Adrenal gland (tissue), 12 donors: ENCODE results near the gene TNFRSF19. TPM values are rescaled to one million over a fixed set of nuclear protein-coding genes. Genes with fewer than 3 reads are reported as not detected.

ENCODE experiments used
- DNase-seq, 7 donors: peaks; one replicate each; pipeline ENCODE4 v3.0.0-alpha.2; 2019 to 2020
- H3K27ac ChIP-seq, 5 donors: fragments of 200-600 bp; sonication (generic) in 4 of 5; 1 replicate in 3 of 5; 2 replicates in 2 of 5; pipeline versions ENCODE4 v1.5.1 to v1.8.0; 2016 to 2020; ENCODE audit warnings: mild to moderate bottlenecking in 1 of 5
- H3K27me3 ChIP-seq: fragments of 200-600 bp; 2 replicates; pipeline ENCODE4 v1.8.0; 2021
- H3K36me3 ChIP-seq, 2 donors: fragments of 200-600 bp; replicated peaks in 1 of 2; 1 replicate in 1 of 2; 2 replicates in 1 of 2; pipeline versions ENCODE4 v1.5.1 to v1.8.0; 2018 to 2022
- H3K4me1 ChIP-seq, 2 donors: fragments of 200-600 bp; replicated peaks in 1 of 2; 1 replicate in 1 of 2; 2 replicates in 1 of 2; pipeline versions ENCODE4 v1.5.1 to v1.8.0; 2018 to 2021
- H3K4me3 ChIP-seq, 4 donors: fragments of 200-600 bp; sonication (generic) in 3 of 4; one replicate each; pipeline ENCODE4 v1.5.1; 2016 to 2018
- H3K9me3 ChIP-seq, 3 donors: fragments of 200-600 bp; sonication (generic) in 1 of 3; replicated peaks in 1 of 3; 1 replicate in 2 of 3; 2 replicates in 1 of 3; pipeline versions ENCODE4 v1.5.1 to v1.8.0; 2016 to 2021
- POLR2A ChIP-seq, 2 donors: fragments of 450-650 bp; IDR thresholded peaks; one replicate each; pipeline ENCODE4 v1.6.1; 2017; ENCODE audit warnings: antibody characterized with exemption in 2 of 2, mild to moderate bottlenecking in 2 of 2, moderate library complexity in 1 of 2
- whole genome bisulfite sequencing, 4 donors: extraction: QIAGEN DNeasy Blood & Tissue Kit in 2 of 4; methylation state at CpG; one replicate each; pipeline versions ENCODE4 v1.1.5 to v1.1.7; 2013 to 2017; 5-methylcytosine and 5-hydroxymethylcytosine counted together
- intact Hi-C, 2 donors: fragments of 100-400 bp; cut with DNase I; formaldehyde crosslinking; loops; one replicate each; pipeline versions ENCODE4 v1.14.1 to v1.15.0; 2022 to 2023
- polyA plus RNA-seq, 3 donors: library from polyadenylated mRNA; stranded (reverse); fragments of 200-250 nt in 2 of 3; fragments of 350-450 nt in 1 of 3; fragmentation: Illumina TruSeq in 1 of 3; extraction: RNeasy Lipid Tissue Mini Kit (QIAGEN cat#74804) in 1 of 3; gene quantifications; one replicate each; pipeline ENCODE4 v1.2.3, GENCODE V29; 2013 to 2014
- total RNA-seq, 9 donors: library from RNA; depleted of rRNA in 4 of 9; stranded (reverse); fragments of >200 nt in 4 of 9; fragments of 120-200 nt in 1 of 9; fragmentation: NEBNext Ultra II Directional in 1 of 9; extraction: Animal tissue kit (Norgen Biotek cat#: 25700) in 1 of 9; gene quantifications; one replicate each; pipeline versions ENCODE4 v1.1.0 to v1.2.4, GENCODE V29; 2013 to 2023
- TF ChIP-seq, protein P1 (sequence below), 6 experiments: fragments of 450-650 bp in 4 of 6; fragments of 200-600 bp in 2 of 6; sonication (generic) in 1 of 6; IDR thresholded peaks; 1 replicate in 5 of 6; 2 replicates in 1 of 6; pipeline versions ENCODE4 v1.5.1 to v1.8.0; 2016 to 2021; ENCODE audit warnings: antibody characterized with exemption in 6 of 6, mild to moderate bottlenecking in 2 of 6, moderate library complexity in 1 of 6
- donor health status: healthy with polysubstance abuse.
- donor health status: Bipolar disorder and iron deficiency.
- donor health status: DM: yes; HTN: yes; CAD: no.
- donor health status: DM: no; HTN: no; CAD: no.
- donor health status: DM: no; HTN: no; CAD: no.
- donor health status: DM: yes; HTN: yes; CAD: no.

Gene TNFRSF19
- total and polyA plus RNA-seq, 12 donors, result 0.88 to 6.7 (median 3.3) TPM

- no peaks in the 10 kb centered on the region for H3K4me1 ChIP-seq
- DNase-seq, result no peak
- H3K4me3 ChIP-seq, result no peak overlapping the region
- WGBS, 4 donors, result 90 to 99% (median 95%) methylated on average over 3 of the region's 3 CpGs
- TF ChIP-seq, protein P1, sequence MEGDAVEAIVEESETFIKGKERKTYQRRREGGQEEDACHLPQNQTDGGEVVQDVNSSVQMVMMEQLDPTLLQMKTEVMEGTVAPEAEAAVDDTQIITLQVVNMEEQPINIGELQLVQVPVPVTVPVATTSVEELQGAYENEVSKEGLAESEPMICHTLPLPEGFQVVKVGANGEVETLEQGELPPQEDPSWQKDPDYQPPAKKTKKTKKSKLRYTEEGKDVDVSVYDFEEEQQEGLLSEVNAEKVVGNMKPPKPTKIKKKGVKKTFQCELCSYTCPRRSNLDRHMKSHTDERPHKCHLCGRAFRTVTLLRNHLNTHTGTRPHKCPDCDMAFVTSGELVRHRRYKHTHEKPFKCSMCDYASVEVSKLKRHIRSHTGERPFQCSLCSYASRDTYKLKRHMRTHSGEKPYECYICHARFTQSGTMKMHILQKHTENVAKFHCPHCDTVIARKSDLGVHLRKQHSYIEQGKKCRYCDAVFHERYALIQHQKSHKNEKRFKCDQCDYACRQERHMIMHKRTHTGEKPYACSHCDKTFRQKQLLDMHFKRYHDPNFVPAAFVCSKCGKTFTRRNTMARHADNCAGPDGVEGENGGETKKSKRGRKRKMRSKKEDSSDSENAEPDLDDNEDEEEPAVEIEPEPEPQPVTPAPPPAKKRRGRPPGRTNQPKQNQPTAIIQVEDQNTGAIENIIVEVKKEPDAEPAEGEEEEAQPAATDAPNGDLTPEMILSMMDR (IDR thresholded peaks at IDR 0.05), result peak in 1 of 6 experiments; percentile 10
- no peak for TF ChIP-seq POLR2A (IDR thresholded peaks at IDR 0.05)
- intact Hi-C loops, result no loop called here
- no peaks in the 10 kb centered on the region for H3K36me3 ChIP-seq
- no peak overlapping the region for H3K27ac ChIP-seq
- no peaks in the 10 kb centered on the region for H3K27me3 ChIP-seq
- no peaks in the 10 kb centered on the region for H3K9me3 ChIP-seq
Measured at GRCh38 chr13:23707674-23708073, 137.5 kb downstream of the TNFRSF19 start.

DNA sequence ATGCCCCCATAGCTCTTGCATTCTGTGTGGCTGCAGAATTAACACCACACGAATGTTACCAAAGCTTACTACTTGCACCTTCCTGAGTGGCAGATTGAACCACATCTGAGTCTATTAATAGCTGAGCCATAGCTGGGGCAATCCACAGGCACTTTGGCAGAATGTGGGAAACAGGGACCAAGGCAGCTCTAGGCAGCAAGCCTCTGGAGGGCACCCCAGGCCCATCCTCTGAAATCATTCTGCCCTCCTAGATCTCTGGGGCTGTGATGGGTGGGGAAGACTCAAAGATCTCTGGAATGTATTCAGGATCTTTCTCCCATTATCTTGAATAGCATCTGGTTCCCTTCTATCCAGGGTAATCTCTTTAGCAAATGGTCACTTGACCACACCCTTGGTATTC, 139.3 kb downstream of the TNFRSF19 start:
- H3K27me3 ChIP-seq, result no peaks in the 10 kb centered on the region
- H3K27ac ChIP-seq, result no peak overlapping the region
- no peaks in the 10 kb centered on the region for H3K9me3 ChIP-seq
- no peak overlapping the region for H3K4me3 ChIP-seq
- 61 to 81% methylated on average over 1 of the region's 1 CpG; no CpG with 5 or more reads in 2 of the 4 donors for WGBS, 4 donors
- H3K4me1 ChIP-seq, result no peaks in the 10 kb centered on the region
- intact Hi-C loops, result no loop called here
- DNase-seq, result no peak
- H3K36me3 ChIP-seq, result no peaks in the 10 kb centered on the region
- no peak for TF ChIP-seq POLR2A (IDR thresholded peaks at IDR 0.05)
- TF ChIP-seq, protein P1 (IDR thresholded peaks at IDR 0.05), result no peak

GRCh38 chr13:23710366-23710765, 140.2 kb downstream of the TNFRSF19 start:
- no peak for TF ChIP-seq POLR2A (IDR thresholded peaks at IDR 0.05)
- TF ChIP-seq, protein P1 (IDR thresholded peaks at IDR 0.05), result no peak
- Histone ChIP-seq H3K9me3 (no peaks in the 10 kb centered on the region), H3K27me3 (no peaks in the 10 kb centered on the region), H3K27ac (no peak overlapping the region), H3K4me1 (no peaks in the 10 kb centered on the region), H3K4me3 (no peak overlapping the region), H3K36me3 (no peaks in the 10 kb centered on the region)
- no peak for DNase-seq
- 74 to 85% (median 84%) methylated on average over 1 of the region's 1 CpG for WGBS, 4 donors
- intact Hi-C loops, result no loop called here

DNA sequence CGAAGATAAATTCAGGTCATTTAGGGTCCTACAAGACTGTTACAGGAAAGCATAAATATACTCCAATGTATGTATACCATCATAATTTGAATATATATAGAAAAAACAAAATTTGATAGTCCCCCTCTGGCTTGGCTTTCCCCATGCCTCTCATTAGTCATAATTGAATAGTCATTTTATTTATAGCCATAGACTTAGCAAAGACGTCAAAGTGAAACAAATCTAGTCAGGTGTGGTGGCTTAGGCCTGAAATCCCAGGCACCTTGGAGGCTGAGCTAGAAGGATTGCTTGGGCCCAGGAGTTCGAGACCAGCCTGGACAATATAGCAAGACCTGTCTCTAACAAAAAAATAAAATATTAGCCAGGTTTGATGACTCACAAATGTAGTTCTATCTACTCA, 141.1 kb downstream of the TNFRSF19 start:
- Histone ChIP-seq H3K27ac (no peak overlapping the region), H3K27me3 (no peaks in the 10 kb centered on the region), H3K4me3 (no peak overlapping the region), H3K4me1 (no peaks in the 10 kb centered on the region), H3K9me3 (no peaks in the 10 kb centered on the region), H3K36me3 (no peaks in the 10 kb centered on the region)
- no peak for DNase-seq
- WGBS, 4 donors, result 76 to 85% (median 78%) methylated on average over 3 of the region's 3 CpGs
- intact Hi-C loops, result no loop called here
- no peak for TF ChIP-seq POLR2A (IDR thresholded peaks at IDR 0.05)
- TF ChIP-seq, protein P1 (IDR thresholded peaks at IDR 0.05), result no peak
